Omental fat pad (tissue), 4 donors: Measurements from ENCODE around the gene FNBP1. TPM values are rescaled to one million over a fixed set of nuclear protein-coding genes. Genes with fewer than 3 reads are reported as not detected.

Experiments
- ATAC-seq: fragments of 150-250 bp; one replicate; pipeline ENCODE4 v1.9.1; 2016; ENCODE audit warnings: mild to moderate bottlenecking, moderate library complexity; ENCODE audit not compliant: low FRiP score
- DNase-seq: peaks from one replicate; pipeline ENCODE4 v3.0.0-alpha.2; 2019; ENCODE audit warnings: low spot score
- CTCF ChIP-seq, 3 donors: fragments of 450-650 bp; IDR thresholded peaks; one replicate each; pipeline ENCODE4 v1.5.1; 2016 to 2017; ENCODE audit warnings: antibody characterized with exemption in 3 of 3, mild to moderate bottlenecking in 3 of 3, moderate library complexity in 2 of 3
- total RNA-seq, 4 donors: library from RNA; depleted of rRNA; stranded (reverse); fragments of >200 nt; gene quantifications; one replicate each; pipeline ENCODE4 v1.1.0, GENCODE V29; 2016

The FNBP1 gene
- 10 to 100 TPM; 38.7 to 53.4 (median 45.9) TPM for total RNA-seq

- TF ChIP-seq CTCF (IDR thresholded peaks at IDR 0.05), result no peak
- DNase-seq (peak; percentile 35), ATAC-seq (peak; percentile 83)
Measured at GRCh38 chr9:130042885-130043653, at the start of gene FNBP1. Gene FNBP1, minus strand, starts transcription at chr9:130043189. Its CDS starts 214 bp downstream, at chr9:130042975.

GRCh38 chr9:130090915-130091314, 47.9 kb upstream of the FNBP1 start:
- ATAC-seq, result no peak
- no peak for TF ChIP-seq CTCF (IDR thresholded peaks at IDR 0.05)
- no peak for DNase-seq

GRCh38 chr9:130089141-130089540, 46.2 kb upstream of the FNBP1 start:
- no peak for ATAC-seq
- no peak for TF ChIP-seq CTCF (IDR thresholded peaks at IDR 0.05)
- no peak for DNase-seq

GRCh38 chr9:130088051-130088450, 45.1 kb upstream of the FNBP1 start:
- DNase-seq (no peak), ATAC-seq (no peak)
- no peak for TF ChIP-seq CTCF (IDR thresholded peaks at IDR 0.05)

- ATAC-seq (no peak), DNase-seq (no peak)
- TF ChIP-seq CTCF (IDR thresholded peaks at IDR 0.05), result no peak
Measured at GRCh38 chr9:130084337-130084736, 41.3 kb upstream of the FNBP1 start.

- TF ChIP-seq CTCF (IDR thresholded peaks at IDR 0.05), result no peak
- ATAC-seq, result no peak
- no peak for DNase-seq
Measured at GRCh38 chr9:130078547-130078946, 35.6 kb upstream of the FNBP1 start.

GRCh38 chr9:130073373-130073772, 30.4 kb upstream of the FNBP1 start:
- DNase-seq (no peak), ATAC-seq (no peak)

More at GRCh38 chr9:130073373-130073772, 30.4 kb upstream of the FNBP1 start:
- no peak for TF ChIP-seq CTCF (IDR thresholded peaks at IDR 0.05)
